NCI-H187 (cell line): Measurements from ENCODE around the gene CLNK.

Experiments used
- DNase-seq, 2 experiments: peaks; one replicate each; lab custom pipeline; 2025; lab: John Stamatoyannopoulos, UW

The CLNK gene

GRCh38 chr4:10701702-10702460, 17.3 kb upstream of the CLNK start:
- DNase-seq: no peak

GRCh38 chr4:10701161-10701560, 16.6 kb upstream of the CLNK start:
- DNase-seq: no peak

GRCh38 chr4:10698172-10698571, 13.6 kb upstream of the CLNK start:
- no peak for DNase-seq

- peak; percentile 58 to 64 for DNase-seq
These were observed 12.5 kb upstream of the CLNK start for GRCh38 chr4:10697086-10697485.

DNA sequence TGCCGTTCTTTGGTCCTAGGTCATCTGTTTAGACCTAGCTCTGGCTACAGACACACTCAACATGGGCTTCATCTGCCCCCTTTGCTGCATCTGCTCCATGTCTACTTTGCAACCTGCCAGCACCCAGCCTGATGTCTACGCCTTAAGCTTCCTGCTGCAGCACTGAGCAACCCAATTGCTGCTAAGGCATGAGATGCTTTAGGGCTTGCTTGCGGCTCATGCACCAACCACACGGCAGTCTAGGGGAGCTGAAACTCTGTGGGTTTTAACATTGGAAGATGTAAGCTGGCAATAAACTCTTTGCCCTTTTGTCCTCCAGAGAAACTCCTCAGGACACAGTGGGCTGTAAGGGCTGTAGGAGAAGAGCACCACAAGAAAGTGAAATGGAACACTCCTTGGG, 11.7 kb upstream of the CLNK start:
- no peak for DNase-seq

DNA sequence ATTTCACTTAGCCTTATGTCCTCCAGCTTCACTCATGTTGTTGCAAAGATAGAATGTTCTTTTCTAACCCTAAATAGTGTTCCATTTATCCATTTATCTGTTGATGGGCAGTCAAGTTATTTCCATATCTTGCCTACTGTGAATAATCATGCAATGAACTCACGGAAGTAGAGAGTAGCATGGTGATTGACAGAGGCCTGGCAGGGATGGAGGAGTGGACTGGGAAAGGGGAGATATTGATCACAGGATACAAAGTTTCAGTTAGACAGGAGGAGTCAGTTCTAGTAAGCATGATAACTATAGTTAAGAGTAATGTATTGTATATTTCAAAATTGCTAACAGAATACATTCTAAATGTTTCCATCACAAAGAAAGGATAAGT, 10.3 kb upstream of the CLNK start:
- no peak for DNase-seq

GRCh38 chr4:10694151-10694827, 9.7 kb upstream of the CLNK start:
- no peak for DNase-seq

DNA sequence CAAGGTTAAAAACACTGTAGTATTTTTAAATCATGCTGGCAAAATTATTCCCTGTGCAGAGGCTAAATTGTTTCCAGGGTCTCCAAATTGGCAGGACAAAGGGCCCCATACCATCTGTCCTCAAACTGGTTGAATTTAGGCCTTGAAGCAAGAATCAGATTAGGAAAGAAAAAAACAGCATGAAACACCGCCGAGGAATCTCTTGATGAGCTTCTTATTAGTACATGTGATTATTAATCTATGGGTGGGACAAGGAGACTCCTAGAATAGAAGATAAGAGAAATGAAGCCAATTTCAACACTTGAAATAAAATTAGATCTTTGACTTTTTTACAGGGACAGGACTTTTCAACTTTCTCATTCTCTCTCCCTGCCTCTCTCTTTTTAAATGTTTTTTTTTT, 7.1 kb upstream of the CLNK start:
- no peak for DNase-seq

GRCh38 chr4:10690185-10690907, 5.8 kb upstream of the CLNK start:
- DNase-seq: no peak

- no peak for DNase-seq
These were observed 4.3 kb upstream of the CLNK start for GRCh38 chr4:10688846-10689245.

- DNase-seq: no peak
These were observed 3.5 kb upstream of the CLNK start for GRCh38 chr4:10688022-10688421.

DNA sequence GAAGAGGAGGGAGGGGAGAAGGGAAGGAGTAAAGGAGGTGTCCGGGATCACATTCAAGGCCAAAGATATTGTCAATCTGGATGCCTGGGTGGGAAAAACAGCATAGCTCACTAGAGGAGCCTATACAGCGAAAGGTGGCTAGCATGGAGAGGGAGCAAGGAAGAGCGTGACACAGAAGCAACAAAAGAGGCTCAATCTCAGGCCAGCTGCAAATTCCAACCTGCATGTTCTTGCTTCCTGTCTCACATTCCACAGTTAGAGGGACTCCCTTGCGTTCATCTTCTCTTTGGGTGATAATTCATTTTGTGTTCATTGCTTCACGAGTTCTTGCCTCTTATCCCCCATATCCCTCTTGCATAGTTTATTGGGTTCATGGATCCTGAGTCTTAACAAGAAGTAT, 3.0 kb upstream of the CLNK start:
- no peak for DNase-seq

DNA sequence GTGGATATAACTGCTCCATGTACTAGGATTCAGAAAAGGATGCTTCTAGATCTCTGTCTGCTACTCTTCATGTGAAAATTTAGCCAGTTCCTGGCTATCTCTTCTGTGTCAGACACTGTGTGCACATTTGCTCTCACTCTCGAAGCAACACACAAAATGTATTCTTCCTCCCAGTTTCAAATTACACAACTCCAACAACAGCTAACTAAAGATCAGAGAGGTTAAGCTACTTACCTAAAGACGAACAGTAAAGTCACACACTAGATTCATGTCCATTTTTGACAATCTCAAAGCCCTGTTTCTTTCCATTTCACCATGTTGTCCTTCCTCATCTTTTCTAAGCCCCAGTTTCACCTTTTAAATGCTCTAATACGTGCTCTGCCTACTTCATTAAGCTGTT, 2.2 kb downstream of the CLNK start:
- no peak for DNase-seq

GRCh38 chr4:10677796-10678497, 6.6 kb downstream of the CLNK start:
- DNase-seq: no peak

- no peak for DNase-seq
These were observed 10.7 kb downstream of the CLNK start for GRCh38 chr4:10673817-10674369.

DNA sequence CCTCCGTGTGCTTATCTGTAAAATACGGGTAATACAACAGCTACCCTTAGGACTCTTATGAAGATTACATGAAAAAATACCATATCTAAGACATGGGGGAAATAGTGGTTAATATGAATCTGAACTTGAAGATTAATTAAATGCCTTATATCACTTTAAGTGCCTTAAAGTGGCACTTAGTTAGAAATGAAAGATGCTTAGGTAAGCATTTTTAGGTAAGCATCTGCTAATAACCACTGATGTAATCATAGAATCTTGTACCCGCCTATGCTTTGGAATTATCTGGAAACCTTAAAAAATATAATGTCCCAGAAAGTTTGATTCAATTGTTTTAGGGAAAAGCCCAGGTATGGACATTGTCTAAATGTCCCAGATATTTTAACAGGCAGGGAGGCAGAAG, 12.2 kb downstream of the CLNK start:
- DNase-seq: no peak

GRCh38 chr4:10671799-10672198, 12.8 kb downstream of the CLNK start:
- DNase-seq: no peak

DNA sequence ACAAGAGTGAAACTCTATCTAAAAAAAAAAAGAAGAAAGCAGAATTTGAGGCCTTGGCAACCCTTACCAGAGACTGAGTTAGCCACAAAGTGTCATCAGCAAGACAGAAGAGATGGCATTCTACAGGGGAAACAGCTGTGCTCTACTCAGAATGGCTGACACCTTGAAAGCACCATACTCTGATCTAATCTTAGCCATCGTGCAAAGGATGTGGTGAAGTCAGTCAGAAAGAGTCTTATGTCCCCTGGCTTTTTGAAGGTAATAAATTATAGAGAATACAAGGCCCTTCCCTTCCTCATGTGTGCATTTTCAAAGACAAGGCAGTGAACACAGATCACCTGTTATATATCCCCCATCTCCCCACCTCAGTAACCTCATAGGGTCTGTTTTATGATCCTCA, 13.2 kb downstream of the CLNK start:
- DNase-seq: no peak

DNA sequence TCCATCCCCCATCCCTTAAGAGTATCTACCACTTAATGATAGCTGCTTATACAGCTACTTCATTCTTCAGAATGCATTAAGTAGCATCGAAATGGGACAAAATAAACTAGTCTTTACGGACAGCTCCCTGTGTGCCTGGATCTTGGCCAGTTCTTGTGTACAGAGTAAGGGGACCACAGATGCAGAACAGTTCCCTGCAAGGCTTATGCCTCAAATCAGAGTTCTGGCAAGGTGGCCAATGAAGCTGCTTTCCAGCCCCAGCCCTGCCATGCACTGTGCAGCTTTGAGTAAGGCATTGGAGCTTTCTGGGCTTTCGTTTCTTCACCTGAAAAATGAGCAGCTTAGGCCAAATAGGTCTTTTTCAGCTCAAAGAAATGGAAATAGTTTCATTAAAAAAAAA, 14.2 kb downstream of the CLNK start:
- DNase-seq: no peak

GRCh38 chr4:10667701-10668326, 16.8 kb downstream of the CLNK start:
- peak; percentile 21 to 64 for DNase-seq

DNA sequence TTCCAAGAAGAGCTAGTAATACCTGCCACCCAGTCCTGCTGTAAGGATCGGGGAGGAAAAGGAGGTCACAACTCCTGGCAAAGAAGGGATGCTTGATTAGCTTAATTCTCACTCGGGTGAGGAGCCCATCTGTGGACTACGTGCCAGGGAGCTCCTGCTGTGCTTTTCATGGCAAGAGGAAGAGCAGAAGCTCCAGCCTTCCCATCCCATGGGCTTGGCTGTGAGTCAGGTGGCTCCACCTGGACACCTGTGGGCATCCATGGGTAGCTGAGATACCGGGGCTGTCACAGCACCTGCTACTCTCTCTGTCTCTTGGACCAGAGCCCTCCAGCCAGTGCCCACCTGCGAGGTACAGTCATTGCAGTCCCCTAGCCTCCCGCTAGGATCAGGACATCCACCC, 18.0 kb downstream of the CLNK start:
- DNase-seq: no peak

GRCh38 chr4:10664408-10664807, 20.2 kb downstream of the CLNK start:
- no peak for DNase-seq
